Keratinocyte (primary cell): ENCODE results near the gene CPEB3.

Experiments used
- CTCF ChIP-seq, 3 experiments: IDR thresholded peaks in 1 of 3; conservative IDR thresholded peaks in 1 of 3; optimal IDR thresholded peaks in 1 of 3; 2 replicates in 2 of 3; 3 replicates in 1 of 3; pipeline versions ENCODE3 to v1.5.1; 2011; ENCODE audit warnings: low read length in 3 of 3, mild to moderate bottlenecking in 3 of 3, moderate library complexity in 2 of 3, control low read depth in 1 of 3, inconsistent platforms in 1 of 3; ENCODE audit not compliant: insufficient read depth in 2 of 3; ENCODE audit errors: extremely low read depth in 1 of 3
- EZH2 ChIP-seq: IDR thresholded peaks from one replicate; pipeline ENCODE4 v1.6.1; 2012; ENCODE audit warnings: inconsistent platforms, mild to moderate bottlenecking, low read length, moderate library complexity

DNA sequence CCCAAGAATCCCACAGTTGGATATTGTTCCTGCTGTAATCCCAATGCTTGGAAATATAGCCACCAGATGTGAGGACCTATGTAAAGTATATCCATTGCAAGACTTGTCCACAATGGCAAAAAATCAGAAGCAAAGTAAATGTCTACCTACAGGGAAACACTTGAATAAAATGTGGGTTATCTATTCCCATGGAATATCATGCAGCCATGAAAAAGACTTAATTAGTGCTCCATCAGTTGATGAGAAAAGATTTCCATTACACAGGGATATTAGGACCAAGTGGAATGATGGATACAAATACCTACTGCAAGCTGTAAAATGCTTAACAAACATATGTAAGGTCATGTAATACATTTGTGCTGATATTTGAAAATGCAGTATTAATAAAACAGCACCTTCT, 236.1 kb downstream of the CPEB3 start:
- no peak for TF ChIP-seq CTCF (optimal IDR thresholded peaks at IDR 0.05 in 1 of 3, IDR thresholded peaks at IDR 0.05 in 1 of 3, conservative IDR thresholded peaks at IDR 0.05 in 1 of 3; ENCODE audit: extremely low read depth in 1 of 3, insufficient read depth in 2 of 3, low read length in 3 of 3)
- no peak for TF ChIP-seq EZH2
